ENCODE measurements around the gene TNPO2. TPM values are rescaled to one million over a fixed set of nuclear protein-coding genes. Genes with fewer than 3 reads are reported as not detected.

Gene TNPO2
- total and polyA plus RNA-seq, 2 experiments from 2014 or later = 37.1 to 83.0 TPM

DNA sequence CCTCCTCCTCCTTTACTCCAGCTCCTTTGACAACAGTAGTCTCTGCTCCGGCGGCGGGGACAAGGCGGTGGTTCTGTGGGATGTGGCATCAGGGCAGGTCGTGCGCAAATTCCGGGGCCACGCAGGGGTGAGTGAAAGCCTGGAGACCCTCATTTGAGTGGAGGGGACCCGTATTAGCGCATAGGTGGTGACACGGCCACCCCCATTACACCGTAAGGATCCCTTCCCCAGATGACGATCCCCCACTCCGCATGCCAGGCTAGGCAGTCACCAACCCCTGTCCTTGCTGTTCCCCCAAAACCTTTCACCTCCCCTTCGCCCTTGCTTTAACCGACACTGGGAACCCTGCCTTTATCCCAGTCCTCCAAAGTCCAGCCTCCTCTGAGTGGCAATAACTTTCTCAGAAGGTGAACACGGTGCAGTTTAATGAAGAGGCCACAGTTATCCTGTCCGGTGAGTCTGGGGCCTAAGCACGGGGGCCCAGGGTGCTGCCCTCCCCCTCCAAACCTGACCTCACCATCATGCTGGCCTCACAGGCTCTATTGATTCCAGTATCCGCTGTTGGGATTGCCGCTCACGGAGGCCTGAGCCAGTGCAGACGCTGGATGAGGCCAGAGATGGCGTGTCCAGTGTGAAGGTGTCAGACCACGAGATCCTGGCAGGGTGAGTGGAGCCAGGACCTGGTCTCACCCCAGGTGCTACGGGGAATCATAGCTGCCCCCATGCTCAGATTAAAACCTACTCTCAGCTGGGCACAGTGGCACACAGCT is 53.4 kb downstream of the TNPO2 start:
- peak overlapping the region; percentile 96 for H3K4me2 ChIP-seq
- peaks cover 17% of the 10 kb centered on the region for H3K4me1 ChIP-seq (ENCODE audit: insufficient read depth)
- H3K27me3 ChIP-seq (ENCODE audit: insufficient read depth) = no peaks in the 10 kb centered on the region
- H4K20me1 ChIP-seq (replicated peaks; ENCODE audit: insufficient read depth) = peaks cover 3% of the 10 kb centered on the region; the same call in 1 of the 2 replicates
- peaks cover 15% of the 10 kb centered on the region; the same call in 1 of the 2 replicates for H3K36me3 ChIP-seq (ENCODE audit: insufficient read depth)
- H3K36me3 Mint-ChIP-seq (ENCODE audit: low read depth) = peaks cover 36% of the 10 kb centered on the region
- peaks cover 39% of the 10 kb centered on the region for H3K27me3 Mint-ChIP-seq (ENCODE audit: insufficient read depth, low read depth, poor library complexity)
- peak overlapping the region; percentile 97 for H3K4me3 Mint-ChIP-seq
- H3F3A ChIP-seq (replicated peaks; ENCODE audit: low read depth) = peaks cover 27% of the 10 kb centered on the region
- no peak for TF ChIP-seq REST (IDR thresholded peaks at IDR 0.05; ENCODE audit: unreplicated experiment)
- no peak for TF ChIP-seq CTCF (conservative IDR thresholded peaks at IDR 0.05; ENCODE audit: low read depth in 2 of 2)
- TF ChIP-seq, protein P1, sequence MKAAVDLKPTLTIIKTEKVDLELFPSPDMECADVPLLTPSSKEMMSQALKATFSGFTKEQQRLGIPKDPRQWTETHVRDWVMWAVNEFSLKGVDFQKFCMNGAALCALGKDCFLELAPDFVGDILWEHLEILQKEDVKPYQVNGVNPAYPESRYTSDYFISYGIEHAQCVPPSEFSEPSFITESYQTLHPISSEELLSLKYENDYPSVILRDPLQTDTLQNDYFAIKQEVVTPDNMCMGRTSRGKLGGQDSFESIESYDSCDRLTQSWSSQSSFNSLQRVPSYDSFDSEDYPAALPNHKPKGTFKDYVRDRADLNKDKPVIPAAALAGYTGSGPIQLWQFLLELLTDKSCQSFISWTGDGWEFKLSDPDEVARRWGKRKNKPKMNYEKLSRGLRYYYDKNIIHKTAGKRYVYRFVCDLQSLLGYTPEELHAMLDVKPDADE (IDR thresholded peaks at IDR 0.05) = no peak
- TF ChIP-seq ZNF462 (CRISPR knock-in tag; IDR thresholded peaks at IDR 0.05) = no peak
- TF ChIP-seq STAT1 (IDR thresholded peaks at IDR 0.05; ENCODE audit: unreplicated experiment) = no peak
- no peak for TF ChIP-seq ZNF331 (CRISPR knock-in tag; IDR thresholded peaks at IDR 0.05; ENCODE audit: low read depth)
- no peak for TF ChIP-seq EZH2 (IDR thresholded peaks at IDR 0.05; ENCODE audit: low read depth, unreplicated experiment)
- no peak for TF ChIP-seq NANOG (IDR thresholded peaks at IDR 0.05; ENCODE audit: borderline replicate concordance)
- TF ChIP-seq CREB1 (CRISPR knock-in tag; IDR thresholded peaks at IDR 0.05; ENCODE audit: low read depth) = no peak
- no peak for TF ChIP-seq ZNF114 (CRISPR knock-in tag; IDR thresholded peaks at IDR 0.05)
- no peak for TF ChIP-seq EZH2phosphoT487 (IDR thresholded peaks at IDR 0.05; ENCODE audit: unreplicated experiment)
- no peak for TF ChIP-seq JUNB (IDR thresholded peaks at IDR 0.05; ENCODE audit: unreplicated experiment)
- H3K4me1 Mint-ChIP-seq = peaks cover 20% of the 10 kb centered on the region
- peaks cover 29% of the 10 kb centered on the region for H3K79me2 ChIP-seq (replicated peaks; ENCODE audit: insufficient read depth)
- no peaks in the 10 kb centered on the region; the same call in 2 of the 3 replicates for H3K9me3 Mint-ChIP-seq
- DNase-seq (ENCODE audit: low spot score) = no peak
- ATAC-seq = no peak
- H3K27ac ChIP-seq (ENCODE audit: low read depth) = peak overlapping the region; percentile 99
- peak overlapping the region; percentile 99 for H3K27ac Mint-ChIP-seq
- H3K4me3 ChIP-seq = peak overlapping the region; percentile 98
- peak overlapping the region; percentile 96 for H2AFZ ChIP-seq
- H3K9me2 ChIP-seq (ENCODE audit: insufficient read depth) = no peaks in the 10 kb centered on the region

All from GM23338 (cell line).